NCI-H2029 treated with DMSO at 0.1 percent for 48 hours (cell line): ENCODE results near the gene SH3YL1.
"Not testable (repeated sequence)": the region's sequence is repeated elsewhere in the genome, so short reads cannot be mapped to it uniquely, and the experiment has no call there.

Source experiments
- DNase-seq: peaks from one replicate; lab custom pipeline; 2025; lab: John Stamatoyannopoulos, UW

SH3YL1 gene

GRCh38 chr2:179886-180285 is 83.9 kb downstream of the SH3YL1 start:
- DNase-seq, result no peak

- DNase-seq, result peak; percentile 36
Measured at GRCh38 chr2:177733-178132, 86.1 kb downstream of the SH3YL1 start.

GRCh38 chr2:176917-177316 is 86.9 kb downstream of the SH3YL1 start:
- DNase-seq, result no peak

GRCh38 chr2:175880-176820 is 87.7 kb downstream of the SH3YL1 start:
- DNase-seq, result peak; percentile 21

GRCh38 chr2:175161-175786 is 88.6 kb downstream of the SH3YL1 start:
- DNase-seq, result no peak

GRCh38 chr2:172120-172519 is 91.7 kb downstream of the SH3YL1 start:
- DNase-seq, result not testable (repeated sequence)

- DNase-seq, result no peak
Measured at GRCh38 chr2:169741-170140, 94.1 kb downstream of the SH3YL1 start.
